ENCODE measurements around the gene LMNB1.
A peak's percentile ranks its signal among the peaks of the same experiment; 100 is the strongest.
"Not testable (repeated sequence)": the region's sequence is repeated elsewhere in the genome, so short reads cannot be mapped to it uniquely, and the experiment has no call there.

Gene LMNB1

DNA sequence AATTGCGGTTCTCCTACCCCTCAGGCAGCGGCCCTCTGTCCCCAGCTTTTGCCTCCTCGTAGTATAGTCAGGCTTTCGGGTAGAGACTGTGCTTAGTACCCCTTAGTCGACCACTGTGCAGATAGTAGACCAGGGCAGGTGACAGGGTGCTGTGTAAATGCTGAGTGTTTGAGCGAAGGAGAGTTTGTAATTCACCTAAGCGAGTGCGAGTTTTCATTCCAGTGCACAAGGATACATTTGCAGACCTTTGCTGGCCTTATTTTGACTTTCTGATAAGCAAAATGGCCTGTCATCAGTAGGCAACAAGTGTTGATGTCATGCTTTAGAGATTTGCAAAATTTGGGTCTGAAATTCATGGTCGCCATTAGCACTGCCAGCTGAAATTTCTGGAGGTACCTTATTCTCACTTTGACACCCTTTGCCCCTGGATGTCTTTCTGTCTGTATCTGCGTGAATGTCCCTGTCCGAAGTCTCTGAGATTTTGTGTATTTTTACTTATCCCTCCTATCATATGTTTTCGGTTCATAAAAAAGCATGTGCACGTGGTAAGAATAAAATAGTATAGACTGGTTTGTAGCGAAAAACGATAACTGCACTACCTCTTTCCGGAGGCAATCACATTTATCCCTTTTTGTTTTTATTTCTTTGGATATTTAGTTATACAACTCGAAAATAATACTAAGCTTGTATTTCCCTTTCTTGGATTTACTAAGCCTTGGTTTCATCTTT lies 1.9 kb downstream of the LMNB1 start:
- DNase-seq = no peak

DNA sequence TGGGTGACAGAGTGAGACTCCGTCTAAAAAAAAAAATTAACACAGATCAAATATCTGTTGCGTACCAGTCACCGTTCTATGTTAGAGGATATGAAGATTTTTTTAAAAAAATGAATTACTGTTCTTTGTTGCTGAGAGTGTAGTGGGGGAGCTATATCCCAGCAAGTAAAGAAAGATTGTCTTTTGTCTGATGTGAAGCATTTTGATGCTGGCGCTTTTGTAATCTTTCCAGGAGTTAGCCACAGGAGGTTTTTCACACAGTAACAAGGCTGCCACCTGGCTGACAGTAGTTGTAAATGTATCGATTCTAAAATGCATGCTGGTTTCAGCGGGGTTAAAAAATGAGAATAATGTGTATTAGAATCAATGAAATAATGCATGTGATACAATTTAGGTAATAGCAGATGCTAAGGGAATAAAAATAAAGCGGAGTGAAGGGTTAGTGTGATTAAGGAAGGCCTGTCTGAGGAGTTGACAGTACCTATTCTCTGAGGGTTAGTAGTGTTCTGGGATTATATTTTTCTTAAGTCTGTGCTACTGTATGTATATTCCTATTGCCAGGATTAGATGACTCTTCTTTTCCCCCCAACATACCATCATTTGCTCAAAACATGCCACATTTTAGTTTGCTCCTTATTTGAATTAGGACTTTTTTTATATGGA lies 3.4 kb downstream of the LMNB1 start:
- peak; percentile 57 for DNase-seq

- DNase-seq = peak; percentile 21
These were observed 11.5 kb downstream of the LMNB1 start for GRCh38 chr5:126788409-126788808.

DNA sequence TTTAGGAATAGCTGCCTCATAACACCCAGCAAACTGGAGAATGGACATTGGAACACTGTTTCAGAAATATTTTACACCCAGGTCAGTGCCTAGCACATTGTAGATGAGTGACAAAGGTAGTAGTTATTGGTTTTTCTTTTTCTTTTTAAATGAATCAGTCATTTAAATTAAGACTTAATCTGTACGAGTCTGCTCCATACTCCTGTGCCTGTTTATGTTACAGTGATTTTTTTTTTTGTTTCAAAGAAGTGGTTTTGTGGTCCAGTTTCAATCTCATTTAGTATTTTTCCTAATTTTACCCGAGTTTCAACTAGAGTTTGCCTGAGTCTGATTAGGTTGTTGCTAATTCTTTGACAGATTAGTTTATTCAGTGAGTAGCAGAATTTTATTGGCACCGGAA lies 16.2 kb downstream of the LMNB1 start:
- no peak for DNase-seq

DNA sequence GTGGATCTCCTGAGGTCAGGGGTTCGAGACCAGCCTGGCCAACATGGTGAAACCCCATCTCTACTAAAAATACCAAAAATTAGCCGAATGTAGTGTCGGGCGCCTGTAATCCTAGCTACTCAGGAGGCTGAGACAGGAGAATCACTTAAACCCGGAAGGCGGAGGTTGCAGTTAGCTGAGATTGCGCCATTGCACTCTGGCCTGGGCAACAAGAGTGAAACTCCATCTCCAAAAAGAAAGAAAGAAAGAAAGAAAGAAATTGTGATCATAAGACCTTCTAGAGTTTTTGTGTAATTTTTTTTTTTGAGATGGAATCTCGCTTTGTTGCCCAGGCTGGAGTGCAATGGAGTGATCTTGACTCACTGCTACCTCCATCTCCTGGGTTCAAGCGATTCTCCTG lies 16.7 kb downstream of the LMNB1 start:
- DNase-seq = not testable (repeated sequence)

- no peak for DNase-seq
These were observed 17.4 kb downstream of the LMNB1 start for GRCh38 chr5:126794157-126794828.

DNA sequence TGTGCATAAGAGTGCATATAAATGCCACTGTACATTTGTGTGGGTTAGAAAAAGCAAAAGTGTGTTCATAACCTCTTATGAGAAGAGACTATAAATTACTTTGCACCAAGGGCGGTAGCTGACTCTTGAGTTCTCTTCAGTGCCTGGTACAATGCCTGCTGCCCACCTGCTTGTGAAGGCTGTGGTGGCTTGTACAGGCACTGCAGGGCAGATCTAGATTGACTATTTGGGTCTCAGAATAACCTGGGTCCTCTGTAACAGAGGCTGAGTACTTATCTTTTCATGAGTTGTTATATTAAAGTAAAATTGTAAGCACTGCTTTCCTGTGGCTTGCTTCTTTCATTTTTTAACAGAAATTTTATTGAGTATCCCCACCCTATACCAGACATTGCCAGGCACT lies 22.8 kb downstream of the LMNB1 start:
- no peak for DNase-seq

DNA sequence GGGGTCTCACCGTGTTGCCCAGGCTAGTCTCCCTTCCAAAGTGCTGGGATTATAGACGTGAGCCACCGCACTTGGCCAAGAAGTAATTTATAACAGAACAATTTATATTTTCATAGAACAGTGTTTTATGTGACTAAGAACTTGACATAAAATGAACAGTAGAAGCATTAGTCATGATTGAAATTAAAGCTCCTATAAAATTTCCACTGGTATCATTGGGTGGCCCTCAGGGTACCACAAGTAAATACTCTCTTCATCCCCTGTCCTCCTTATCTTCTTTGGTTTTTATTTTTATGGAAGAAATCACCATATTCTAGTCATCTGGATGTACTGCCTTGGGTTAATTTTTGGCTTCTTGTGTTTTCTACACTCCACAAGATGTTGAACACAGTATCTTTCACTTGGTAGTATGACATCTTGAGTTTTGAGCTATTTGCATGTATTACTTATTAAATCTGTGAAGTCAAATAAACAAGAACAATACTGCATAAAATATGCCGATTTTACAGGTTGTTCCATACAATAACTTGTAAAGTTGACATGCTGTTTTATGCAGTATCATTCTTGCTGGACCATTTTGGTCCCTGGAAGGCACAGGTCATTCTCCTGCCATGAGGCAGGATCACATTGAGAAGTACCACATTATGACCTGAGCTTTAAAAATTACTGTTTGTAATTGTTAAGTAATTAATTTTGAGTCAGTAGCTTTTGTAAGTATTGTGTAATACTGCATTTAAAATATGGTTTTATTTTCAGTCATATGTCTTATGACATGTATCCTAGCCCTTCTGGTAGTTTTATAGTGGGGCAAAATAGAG lies 24.4 kb downstream of the LMNB1 start:
- DNase-seq = no peak

GRCh38 chr5:126801992-126802294 lies 25.0 kb downstream of the LMNB1 start:
- DNase-seq = no peak

DNA sequence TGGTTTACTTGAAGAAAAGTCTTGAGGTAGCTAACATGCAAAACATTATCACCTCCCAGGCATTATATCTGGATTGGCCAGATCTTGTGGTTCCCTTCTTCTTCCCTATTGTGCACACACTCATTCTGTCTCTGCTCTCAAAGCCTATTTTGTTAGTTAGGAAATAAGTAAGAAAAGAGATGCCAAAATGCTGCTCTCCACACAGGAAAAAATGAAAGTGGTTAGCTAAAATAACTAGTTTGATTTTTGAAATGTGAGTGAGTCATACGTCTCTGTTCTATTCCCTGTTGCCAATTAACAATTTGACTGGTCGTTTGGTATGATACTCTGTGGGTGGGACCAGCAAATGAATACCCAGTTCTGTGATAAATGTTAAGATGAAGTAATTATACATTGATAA lies 28.1 kb downstream of the LMNB1 start:
- DNase-seq = no peak

DNA sequence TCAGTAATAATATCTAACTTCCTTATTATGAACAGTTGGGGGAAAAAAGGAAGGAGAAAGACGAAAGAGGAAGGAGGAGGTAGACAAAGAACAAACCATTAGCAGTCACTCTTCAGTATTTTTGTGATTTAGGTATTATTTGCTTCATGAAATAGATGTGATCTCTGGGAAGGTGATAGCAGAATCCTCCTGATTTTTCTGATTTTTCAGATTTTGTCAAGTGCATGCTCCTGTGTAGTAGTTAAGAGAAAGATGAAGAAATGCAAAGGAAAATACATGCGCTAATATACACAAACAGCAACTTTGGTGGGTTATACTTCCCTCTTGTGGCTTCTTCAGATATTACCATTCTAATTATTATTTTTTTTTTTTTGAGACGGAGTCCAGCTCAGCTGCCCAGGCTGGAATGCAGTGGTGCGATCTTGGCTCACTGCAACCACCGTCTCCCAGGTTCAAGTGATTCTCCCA lies 31.6 kb downstream of the LMNB1 start:
- no peak for DNase-seq

- no peak for DNase-seq
These were observed 33.0 kb downstream of the LMNB1 start for GRCh38 chr5:126809916-126810315.

GRCh38 chr5:126810596-126811380 lies 33.9 kb downstream of the LMNB1 start:
- no peak for DNase-seq

- DNase-seq = peak; percentile 33
These were observed 34.7 kb downstream of the LMNB1 start for GRCh38 chr5:126811515-126812198.

GRCh38 chr5:126812199-126812570 lies 35.2 kb downstream of the LMNB1 start:
- no peak for DNase-seq

DNA sequence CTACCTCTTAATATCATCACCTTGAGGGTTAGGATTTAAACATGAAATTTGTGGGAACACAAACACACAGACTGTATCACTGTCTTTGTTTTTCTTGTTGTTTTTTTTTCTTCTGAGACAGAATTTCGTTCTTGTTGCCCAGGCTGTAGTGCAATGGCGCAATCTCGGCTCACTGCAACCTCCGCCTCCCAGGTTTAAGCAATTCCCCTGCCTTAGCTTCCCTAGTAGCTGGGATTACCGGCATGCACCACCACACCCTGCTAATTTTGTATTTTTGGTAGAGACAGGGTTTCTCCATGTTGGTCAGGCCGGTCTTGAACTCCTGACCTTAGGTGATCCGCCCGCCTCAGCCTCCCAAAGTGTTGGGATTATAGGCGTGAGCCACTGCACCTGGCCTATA lies 36.9 kb downstream of the LMNB1 start:
- not testable (repeated sequence) for DNase-seq

DNA sequence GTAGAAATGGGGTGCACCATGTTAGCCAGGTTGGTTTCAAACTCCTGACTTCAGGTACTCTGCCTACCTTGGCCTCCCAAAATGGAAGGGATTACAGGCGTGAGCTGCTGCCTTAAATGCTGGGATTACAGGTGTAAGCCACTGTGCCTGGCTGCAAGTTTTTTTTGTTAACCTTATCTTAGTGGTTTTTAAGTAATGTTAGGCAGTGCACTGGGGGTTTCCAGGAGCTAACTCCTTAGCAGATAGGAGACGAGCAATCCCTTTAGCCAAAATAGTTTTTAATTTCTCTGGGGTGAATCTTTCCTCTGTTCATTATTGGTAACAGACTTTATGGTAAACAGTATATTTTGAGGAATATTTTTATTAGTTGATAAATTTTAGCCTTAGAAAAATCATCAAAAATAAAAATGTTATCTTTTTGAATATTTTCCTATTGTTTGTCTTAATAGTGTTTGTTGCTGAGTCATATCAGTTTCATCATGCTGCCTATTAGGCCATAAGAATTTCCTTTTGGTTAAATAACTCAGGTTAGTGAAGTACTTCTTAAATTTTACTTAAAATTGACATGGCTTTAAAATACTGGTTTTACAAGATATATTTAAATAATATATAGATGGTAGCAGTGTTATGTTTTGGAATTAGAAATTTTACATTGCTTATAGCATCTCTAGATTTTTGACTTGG lies 37.9 kb downstream of the LMNB1 start:
- DNase-seq = no peak

GRCh38 chr5:126816649-126817048 lies 39.7 kb downstream of the LMNB1 start:
- no peak for DNase-seq

GRCh38 chr5:126818736-126819135 lies 41.8 kb downstream of the LMNB1 start:
- no peak for DNase-seq

GRCh38 chr5:126819253-126819652 lies 42.3 kb downstream of the LMNB1 start:
- DNase-seq = no peak

- no peak for DNase-seq
These were observed 49.8 kb downstream of the LMNB1 start for GRCh38 chr5:126826619-126827215.

Measured in activated naive CD4-positive, alpha-beta T cell treated with Interleukin-2 at 50 U/mL for 16 hours (primary cell).